PC-3 (cell line): Measurements from ENCODE around the gene SEMA3C.

ENCODE experiments used
- EZH2 ChIP-seq: fragments of 300-600 bp; sonication (generic); IDR thresholded peaks from one replicate; pipeline ENCODE4 v1.6.1; 2017; ENCODE audit warnings: antibody characterized with exemption, mild to moderate bottlenecking, low read length; ENCODE audit not compliant: unreplicated experiment
- EZH2phosphoT487 ChIP-seq: fragments of 300-600 bp; sonication (generic); IDR thresholded peaks from 2 replicates; pipeline ENCODE4 v1.6.1; 2018; ENCODE audit warnings: mild to moderate bottlenecking, antibody characterized with exemption, low read length, borderline replicate concordance
- TF ChIP-seq, protein P1 (sequence below): fragments of 300-600 bp; sonication (generic); conservative IDR thresholded peaks from 2 replicates; pipeline ENCODE4 v1.5.1; 2017; ENCODE audit warnings: antibody characterized with exemption, low read depth, mild to moderate bottlenecking, low read length

- TF ChIP-seq, protein P1, sequence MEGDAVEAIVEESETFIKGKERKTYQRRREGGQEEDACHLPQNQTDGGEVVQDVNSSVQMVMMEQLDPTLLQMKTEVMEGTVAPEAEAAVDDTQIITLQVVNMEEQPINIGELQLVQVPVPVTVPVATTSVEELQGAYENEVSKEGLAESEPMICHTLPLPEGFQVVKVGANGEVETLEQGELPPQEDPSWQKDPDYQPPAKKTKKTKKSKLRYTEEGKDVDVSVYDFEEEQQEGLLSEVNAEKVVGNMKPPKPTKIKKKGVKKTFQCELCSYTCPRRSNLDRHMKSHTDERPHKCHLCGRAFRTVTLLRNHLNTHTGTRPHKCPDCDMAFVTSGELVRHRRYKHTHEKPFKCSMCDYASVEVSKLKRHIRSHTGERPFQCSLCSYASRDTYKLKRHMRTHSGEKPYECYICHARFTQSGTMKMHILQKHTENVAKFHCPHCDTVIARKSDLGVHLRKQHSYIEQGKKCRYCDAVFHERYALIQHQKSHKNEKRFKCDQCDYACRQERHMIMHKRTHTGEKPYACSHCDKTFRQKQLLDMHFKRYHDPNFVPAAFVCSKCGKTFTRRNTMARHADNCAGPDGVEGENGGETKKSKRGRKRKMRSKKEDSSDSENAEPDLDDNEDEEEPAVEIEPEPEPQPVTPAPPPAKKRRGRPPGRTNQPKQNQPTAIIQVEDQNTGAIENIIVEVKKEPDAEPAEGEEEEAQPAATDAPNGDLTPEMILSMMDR: no peak
- TF ChIP-seq EZH2phosphoT487 (no peak), EZH2 (no peak)
Observed at GRCh38 chr7:80768756-80769155, 150.1 kb downstream of the SEMA3C start.
